ENCODE results near the gene RAD9A. TPM values are rescaled to one million over a fixed set of nuclear protein-coding genes. Genes with fewer than 3 reads are reported as not detected.
A peak's percentile ranks its signal among the peaks of the same experiment; 100 is the strongest.

The RAD9A gene
- total and polyA plus RNA-seq, 4 donors, result 14.1 to 35.9 (median 21.2) TPM

- Histone ChIP-seq H3K4me1 (ENCODE audit: control insufficient read depth in 5 of 5, insufficient read depth in 5 of 5, low read length in 5 of 5) (peaks cover 0 to 43% (median 16%) of the 10 kb centered on the region in 5 donors), H3K27ac (ENCODE audit: low read depth in 1 of 2, low read length in 1 of 2) (peak overlapping the region in 1 of 2 donors; percentile 97), H3K27me3 (ENCODE audit: control insufficient read depth in 3 of 3, insufficient read depth in 3 of 3, low read length in 2 of 3) (no peaks in the 10 kb centered on the region), H3K36me3 (ENCODE audit: control insufficient read depth in 4 of 4, insufficient read depth in 4 of 4, low read length in 4 of 4) (no peaks in the 10 kb centered on the region), H3K9me3 (ENCODE audit: control insufficient read depth in 4 of 4, insufficient read depth in 3 of 4, low read length in 3 of 4) (no peaks in the 10 kb centered on the region), H3K4me3 (no peak overlapping the region), H3K9ac (ENCODE audit: insufficient read depth in 1 of 2, low read length in 2 of 2) (peak overlapping the region in 1 of 2 donors; percentile 66)
- 1 to 17% methylated on average over 3 of the region's 3 CpGs for WGBS, 2 donors
- DNase-seq (peak; percentile 80 to 86 (median 83)), ATAC-seq (ENCODE audit: insufficient read depth, low FRiP score) (no peak)
- peak; percentile 84 for TF ChIP-seq CTCF (IDR thresholded peaks at IDR 0.05; ENCODE audit: control extremely low read depth, extremely low read depth)
These were observed 34.8 kb upstream of the RAD9A start for GRCh38 chr11:67356864-67357561.

GRCh38 chr11:67357831-67358670 is 33.7 kb upstream of the RAD9A start:
- 85% methylated on average over 12 of the region's 12 CpGs for WGBS, 2 donors
- no peaks in the 10 kb centered on the region for H3K27me3 ChIP-seq (ENCODE audit: control insufficient read depth in 3 of 3, insufficient read depth in 3 of 3, low read length in 2 of 3)
- H3K9me3 ChIP-seq (ENCODE audit: control insufficient read depth in 4 of 4, insufficient read depth in 3 of 4, low read length in 3 of 4), result no peaks in the 10 kb centered on the region
- H3K27ac ChIP-seq (ENCODE audit: low read depth in 1 of 2, low read length in 1 of 2), result no peak overlapping the region
- no peak for DNase-seq
- no peak overlapping the region for H3K9ac ChIP-seq (ENCODE audit: insufficient read depth in 1 of 2, low read length in 2 of 2)
- no peak for TF ChIP-seq CTCF (IDR thresholded peaks at IDR 0.05; ENCODE audit: control extremely low read depth, extremely low read depth)
- no peaks in the 10 kb centered on the region for H3K36me3 ChIP-seq (ENCODE audit: control insufficient read depth in 4 of 4, insufficient read depth in 4 of 4, low read length in 4 of 4)
- no peak for ATAC-seq (ENCODE audit: insufficient read depth, low FRiP score)
- H3K4me3 ChIP-seq, result no peak overlapping the region
- peaks cover 0 to 36% (median 13%) of the 10 kb centered on the region in 5 donors for H3K4me1 ChIP-seq (ENCODE audit: control insufficient read depth in 5 of 5, insufficient read depth in 5 of 5, low read length in 5 of 5)

- WGBS, 2 donors, result 67 to 76% methylated on average over 3 of the region's 3 CpGs
These were observed 27.6 kb upstream of the RAD9A start for GRCh38 chr11:67364169-67364568.

More at GRCh38 chr11:67364169-67364568, 27.6 kb upstream of the RAD9A start:
- Histone ChIP-seq H3K27ac (ENCODE audit: low read depth in 1 of 2, low read length in 1 of 2) (no peak overlapping the region), H3K4me1 (ENCODE audit: control insufficient read depth in 5 of 5, insufficient read depth in 5 of 5, low read length in 5 of 5) (peaks cover 9 to 43% (median 22%) of the 10 kb centered on the region in 5 donors), H3K4me3 (no peak overlapping the region), H3K9ac (ENCODE audit: insufficient read depth in 1 of 2, low read length in 2 of 2) (no peak overlapping the region), H3K27me3 (ENCODE audit: control insufficient read depth in 3 of 3, insufficient read depth in 3 of 3, low read length in 2 of 3) (no peaks in the 10 kb centered on the region), H3K36me3 (ENCODE audit: control insufficient read depth in 4 of 4, insufficient read depth in 4 of 4, low read length in 4 of 4) (peaks cover 0 to 12% (median 7%) of the 10 kb centered on the region in 4 donors), H3K9me3 (ENCODE audit: control insufficient read depth in 4 of 4, insufficient read depth in 3 of 4, low read length in 3 of 4) (no peaks in the 10 kb centered on the region)
- no peak for DNase-seq
- no peak for TF ChIP-seq CTCF (IDR thresholded peaks at IDR 0.05; ENCODE audit: control extremely low read depth, extremely low read depth)
- ATAC-seq (ENCODE audit: insufficient read depth, low FRiP score), result no peak

Measured in lung (tissue), 12 donors.